Mesendoderm (in vitro differentiated cells): ENCODE measurements around the gene FCAR. TPM values are rescaled to one million over a fixed set of nuclear protein-coding genes. Genes with fewer than 3 reads are reported as not detected.
"Not testable (repeated sequence)": the region's sequence is repeated elsewhere in the genome, so short reads cannot be mapped to it uniquely, and the experiment has no call there.

ENCODE experiments used
- DNase-seq: peaks from one replicate; pipeline ENCODE4 v3.0.0; 2013
- H2AK5ac ChIP-seq: 2 replicates; pipeline ENCODE4 v1.6.1; 2013; ENCODE audit warnings: low read length, inconsistent platforms
- H2BK120ac ChIP-seq: 2 replicates; pipeline ENCODE4 v1.6.1; 2013; ENCODE audit warnings: low read depth, mild to moderate bottlenecking, low read length, moderate library complexity, mixed read lengths
- H2BK15ac ChIP-seq: replicated peaks from 2 replicates; pipeline ENCODE4 v1.6.1; 2013; ENCODE audit warnings: low read depth, mild to moderate bottlenecking, moderate library complexity
- H2BK5ac ChIP-seq: 2 replicates; pipeline ENCODE4 v1.6.1; 2013; ENCODE audit warnings: low read length, inconsistent platforms
- H3K18ac ChIP-seq: 2 replicates; pipeline ENCODE4 v1.6.1; 2013; ENCODE audit warnings: mild to moderate bottlenecking, low read length, mixed read lengths
- H3K23ac ChIP-seq: one replicate; pipeline ENCODE4 v1.6.1; 2013; ENCODE audit warnings: low read length
- H3K27ac ChIP-seq: 2 replicates; pipeline ENCODE4 v1.5.1; 2013; ENCODE audit warnings: low read depth, mild to moderate bottlenecking, inconsistent platforms, low read length, moderate library complexity
- H3K27me3 ChIP-seq: 2 replicates; pipeline ENCODE4 v1.6.1; 2013; ENCODE audit warnings: low read length, control low read depth, mild to moderate bottlenecking, inconsistent platforms; ENCODE audit not compliant: insufficient read depth, poor library complexity
- H3K36me3 ChIP-seq: 2 replicates; pipeline ENCODE4 v1.6.1; 2013; ENCODE audit warnings: low read length, inconsistent platforms; ENCODE audit not compliant: control insufficient read depth, insufficient read depth
- H3K4ac ChIP-seq: one replicate; pipeline ENCODE4 v1.6.1; 2013; ENCODE audit warnings: low read depth, mild to moderate bottlenecking, low read length, moderate library complexity
- H3K4me1 ChIP-seq: 2 replicates; pipeline ENCODE4 v1.6.1; 2013; ENCODE audit warnings: low read depth, low read length, inconsistent platforms; ENCODE audit not compliant: control insufficient read depth
- H3K4me2 ChIP-seq: 2 replicates; pipeline ENCODE4 v1.6.1; 2013; ENCODE audit warnings: low read length
- H3K4me3 ChIP-seq: 2 replicates; pipeline ENCODE4 v1.5.1; 2013; ENCODE audit warnings: mild to moderate bottlenecking, low read length
- H3K56ac ChIP-seq: one replicate; pipeline ENCODE4 v1.6.1; 2013; ENCODE audit warnings: low read length
- H3K79me1 ChIP-seq: 2 replicates; pipeline ENCODE4 v1.6.1; 2013; ENCODE audit warnings: low read length, inconsistent platforms
- H3K79me2 ChIP-seq: 2 replicates; pipeline ENCODE4 v1.6.1; 2013; ENCODE audit warnings: mild to moderate bottlenecking, low read length; ENCODE audit not compliant: control insufficient read depth, insufficient read depth
- H3K9ac ChIP-seq: 2 replicates; pipeline ENCODE4 v1.6.1; 2013; ENCODE audit warnings: low read length, inconsistent platforms
- H4K5ac ChIP-seq: one replicate; pipeline ENCODE4 v1.6.1; 2013; ENCODE audit warnings: low read length
- H4K8ac ChIP-seq: one replicate; pipeline ENCODE4 v1.6.1; 2013; ENCODE audit warnings: low read depth, mild to moderate bottlenecking, control low read depth, low read length, moderate library complexity
- WGBS: extraction: QIAGEN DNeasy Blood & Tissue Kit; methylation state at CpG from one replicate; pipeline ENCODE4 v1.1.7; 2013; ENCODE audit warnings: low lambda C conversion rate, missing lambda C conversion rate; ENCODE audit not compliant: insufficient coverage; ENCODE audit errors: extremely low coverage; 5-methylcytosine and 5-hydroxymethylcytosine counted together
- polyA plus RNA-seq, 2 experiments: library from polyadenylated mRNA; stranded (reverse); fragments of 200-250 nt; gene quantifications; one replicate each; pipeline ENCODE4 v1.2.3, GENCODE V29; 2013

The FCAR gene
- polyA plus RNA-seq (2013, experiment 1 of 2), result not detected
- polyA plus RNA-seq (2013, experiment 2 of 2), result not detected

DNA sequence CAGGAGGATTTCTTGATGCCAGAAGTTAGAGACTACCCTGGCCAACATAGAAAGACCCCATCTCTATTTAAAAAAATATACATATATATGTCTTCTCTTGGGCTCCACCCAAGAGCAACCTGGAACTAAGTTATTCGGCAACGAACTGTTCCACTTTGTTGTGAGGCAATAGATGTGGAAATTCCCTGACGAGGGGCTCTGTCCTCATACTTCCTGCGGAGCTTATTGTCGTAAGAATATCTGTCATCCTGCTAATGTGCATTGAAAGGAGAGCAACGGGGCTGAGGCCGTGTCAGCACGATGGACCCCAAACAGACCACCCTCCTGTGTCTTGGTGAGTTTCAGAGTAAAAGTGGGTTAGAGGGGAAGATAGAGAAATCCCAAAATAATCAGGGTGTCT is at the start of gene FCAR:
TSS of gene FCAR (plus strand) at position 246 of the 400 bp plus-strand sequence. CDS start at position 301, 55 bp downstream.
- H3K18ac ChIP-seq, result no peak within 1 kb of the TSS
- no peaks in the 10 kb centered on the region for H3K4me1 ChIP-seq
- H2BK15ac ChIP-seq, result no peak within 1 kb of the TSS
- H3K56ac ChIP-seq, result no peak within 1 kb of the TSS
- no peak for DNase-seq
- no peak within 1 kb of the TSS for H3K4ac ChIP-seq
- H3K79me2 ChIP-seq, result no peaks in the 10 kb centered on the region
- no peaks in the 10 kb centered on the region for H3K36me3 ChIP-seq
- no peaks in the 10 kb centered on the region for H3K79me1 ChIP-seq
- no peak within 1 kb of the TSS for H4K5ac ChIP-seq
- H2BK120ac ChIP-seq, result no peak within 1 kb of the TSS
- H2BK5ac ChIP-seq, result no peak within 1 kb of the TSS
- WGBS, result no CpG with 5 or more reads among the region's 8 CpGs
- H3K23ac ChIP-seq, result no peak within 1 kb of the TSS
- H3K4me3 ChIP-seq, result no peak within 1 kb of the TSS
- no peak within 1 kb of the TSS for H3K27ac ChIP-seq
- no peak within 1 kb of the TSS for H3K9ac ChIP-seq
- H3K4me2 ChIP-seq, result no peak within 1 kb of the TSS
- no peak within 1 kb of the TSS for H2AK5ac ChIP-seq
- no peak within 1 kb of the TSS for H4K8ac ChIP-seq
- H3K27me3 ChIP-seq, result no peaks in the 10 kb centered on the region

DNA sequence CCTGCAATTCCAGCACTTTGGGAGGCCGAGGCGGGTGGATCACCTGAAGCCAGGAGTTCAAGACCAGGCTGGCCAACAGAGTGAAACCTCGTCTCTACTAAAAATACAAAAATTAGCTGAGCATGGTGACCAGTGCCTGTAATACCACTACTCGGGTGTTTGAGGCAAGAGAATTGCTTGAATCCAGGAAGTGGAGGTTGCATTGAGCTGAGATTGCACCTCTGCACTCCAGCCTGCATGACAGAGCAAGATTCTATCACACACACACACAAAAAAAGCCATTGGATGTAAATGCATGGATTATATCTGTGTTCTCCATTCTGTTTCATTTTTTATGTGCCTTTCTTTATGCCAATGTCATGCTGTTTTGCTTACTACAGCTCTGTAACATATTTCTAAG is 49.6 kb upstream of the FCAR start:
- not testable (repeated sequence) for H2BK5ac ChIP-seq, H2BK15ac ChIP-seq, H3K4me2 ChIP-seq, H3K9ac ChIP-seq, H4K5ac ChIP-seq, H3K36me3 ChIP-seq, DNase-seq, H3K27me3 ChIP-seq, H3K27ac ChIP-seq, H3K79me2 ChIP-seq, H3K56ac ChIP-seq, H3K23ac ChIP-seq, H2AK5ac ChIP-seq, H3K4me1 ChIP-seq, H3K4me3 ChIP-seq, H3K79me1 ChIP-seq, H3K4ac ChIP-seq, H2BK120ac ChIP-seq, H3K18ac ChIP-seq, H4K8ac ChIP-seq
- no CpG with 5 or more reads among the region's 4 CpGs for WGBS

DNA sequence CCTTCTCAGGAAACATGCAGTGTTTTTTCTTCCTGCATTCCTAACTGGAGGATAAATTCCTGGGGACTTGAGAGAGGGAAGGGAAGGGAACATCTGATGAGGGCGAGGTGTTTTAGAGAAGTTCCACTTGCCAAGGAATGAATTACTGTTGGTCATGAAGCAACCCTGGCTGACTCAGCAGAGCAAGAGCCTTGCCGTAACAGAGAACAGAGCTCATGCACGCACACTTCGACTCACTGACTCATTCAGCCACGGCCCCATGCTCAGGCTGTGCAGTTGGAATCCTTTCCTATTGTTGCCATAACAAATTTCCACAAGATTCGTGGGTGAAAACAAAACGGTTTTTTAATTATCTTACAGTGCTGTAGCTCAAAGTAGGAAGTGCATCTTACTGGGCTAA is 48.7 kb upstream of the FCAR start:
- not testable (repeated sequence) for H4K8ac ChIP-seq

DNA sequence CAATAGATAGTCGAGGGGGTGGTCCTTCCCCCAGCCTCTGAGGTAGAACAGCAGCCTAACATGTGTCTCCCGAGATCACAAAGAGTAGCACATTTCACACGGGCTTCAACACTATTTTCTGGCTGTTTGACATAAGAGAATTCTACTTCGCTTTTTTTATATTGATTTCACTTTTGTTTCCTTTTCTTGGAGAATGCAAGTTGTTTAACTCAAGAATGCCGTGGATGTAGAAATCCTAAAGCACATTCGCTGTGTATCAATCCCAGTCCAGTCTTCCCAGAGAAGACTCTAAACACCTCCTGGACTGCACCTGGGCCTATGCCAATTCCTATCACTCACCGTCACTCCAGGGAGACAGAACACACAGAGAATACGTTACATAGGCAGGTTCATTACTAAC is 46.0 kb upstream of the FCAR start:
- H2BK15ac ChIP-seq, H3K79me1 ChIP-seq, H3K36me3 ChIP-seq, H2BK5ac ChIP-seq, H3K27ac ChIP-seq, H3K4me2 ChIP-seq, H2BK120ac ChIP-seq, H3K18ac ChIP-seq, H4K8ac ChIP-seq, H2AK5ac ChIP-seq, H3K4ac ChIP-seq, H3K4me1 ChIP-seq, H3K23ac ChIP-seq, H3K79me2 ChIP-seq, H4K5ac ChIP-seq, H3K4me3 ChIP-seq, DNase-seq, H3K56ac ChIP-seq, H3K27me3 ChIP-seq, H3K9ac ChIP-seq: not testable (repeated sequence)
- no CpG with 5 or more reads among the region's 8 CpGs for WGBS

More for the DNA sequence above, 48.7 kb upstream of the FCAR start:
- H3K79me1 ChIP-seq, H3K23ac ChIP-seq, H3K27me3 ChIP-seq, H2AK5ac ChIP-seq, H3K9ac ChIP-seq, H2BK15ac ChIP-seq, H3K56ac ChIP-seq, H3K4me2 ChIP-seq, H4K5ac ChIP-seq, H3K27ac ChIP-seq, H3K4ac ChIP-seq, H3K18ac ChIP-seq, H3K4me1 ChIP-seq, H3K4me3 ChIP-seq, H2BK120ac ChIP-seq, H3K36me3 ChIP-seq, DNase-seq, H3K79me2 ChIP-seq, H2BK5ac ChIP-seq: not testable (repeated sequence)
- no CpG with 5 or more reads among the region's 7 CpGs for WGBS

DNA sequence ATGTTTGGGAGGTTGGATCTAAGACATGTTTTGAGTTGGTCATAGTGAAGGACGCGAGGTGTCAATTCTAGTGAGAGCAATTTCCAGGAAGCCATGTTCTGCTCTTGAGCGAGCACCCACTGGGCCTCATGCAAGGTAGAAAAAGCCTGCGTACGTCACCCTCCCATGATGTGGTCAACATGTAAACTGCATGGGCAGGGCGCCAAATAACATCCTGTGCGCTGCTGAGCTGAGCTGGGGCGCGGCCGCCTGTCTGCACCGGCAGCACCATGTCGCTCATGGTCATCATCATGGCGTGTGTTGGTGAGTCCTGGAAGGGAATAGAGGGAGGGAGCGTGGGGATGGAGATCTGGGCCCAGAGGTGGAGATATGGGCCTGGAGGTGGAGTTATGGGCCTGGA is 41.5 kb upstream of the FCAR start, which contains the start of gene KIR2DS4:
TSS of gene KIR2DS4 (plus strand) at position 181 of the 400 bp plus-strand sequence.
- H2BK120ac ChIP-seq, H3K56ac ChIP-seq, H2BK5ac ChIP-seq, H3K4me1 ChIP-seq, H3K4me2 ChIP-seq, H4K8ac ChIP-seq, H3K27me3 ChIP-seq, H3K79me1 ChIP-seq, H3K4me3 ChIP-seq, H3K79me2 ChIP-seq, DNase-seq, H3K18ac ChIP-seq, H3K36me3 ChIP-seq, H4K5ac ChIP-seq, H3K4ac ChIP-seq, H2AK5ac ChIP-seq, H3K23ac ChIP-seq, H2BK15ac ChIP-seq, H3K27ac ChIP-seq, H3K9ac ChIP-seq: not testable (repeated sequence)
- no CpG with 5 or more reads among the region's 14 CpGs for WGBS

DNA sequence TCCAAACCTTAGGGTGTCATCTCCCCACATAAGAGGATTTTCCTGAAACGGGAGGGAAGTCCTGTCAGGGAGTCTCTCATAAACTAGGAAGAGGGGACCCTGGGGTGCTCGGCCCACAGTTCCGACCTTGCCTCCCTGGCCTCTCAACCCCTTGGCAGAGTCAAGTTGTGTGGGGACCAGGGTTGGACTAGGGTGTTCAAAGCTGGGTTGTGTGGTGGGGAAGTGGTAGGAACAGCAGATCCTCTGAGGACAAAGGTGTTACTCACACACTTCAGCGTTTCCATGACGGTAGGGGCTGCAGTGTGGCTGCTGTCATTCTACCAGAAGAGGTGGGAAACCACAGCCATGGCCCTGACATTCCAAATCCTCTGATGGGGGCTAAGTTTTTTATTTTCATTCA is 38.9 kb upstream of the FCAR start:
- H3K23ac ChIP-seq, H4K8ac ChIP-seq, H3K9ac ChIP-seq, H3K79me2 ChIP-seq, H2BK120ac ChIP-seq, H3K4ac ChIP-seq, H2AK5ac ChIP-seq, H4K5ac ChIP-seq, H3K4me1 ChIP-seq, H3K27ac ChIP-seq, H3K79me1 ChIP-seq, H3K56ac ChIP-seq, DNase-seq, H3K4me3 ChIP-seq, H2BK15ac ChIP-seq, H3K27me3 ChIP-seq, H3K4me2 ChIP-seq, H3K18ac ChIP-seq, H2BK5ac ChIP-seq, H3K36me3 ChIP-seq: not testable (repeated sequence)
- WGBS, result no CpG with 5 or more reads among the region's 5 CpGs
